Stimulated activated CD8-positive, alpha-beta memory T cell treated with anti-CD3 and anti-CD28 coated beads, Interleukin-7, amount 100 ng/mL, for 1 hour (primary cell): Measurements from ENCODE around the gene GNLY.
"Not testable (repeated sequence)": the region's sequence is repeated elsewhere in the genome, so short reads cannot be mapped to it uniquely, and the experiment has no call there.

ENCODE experiments used
- DNase-seq, 2 donors: peaks; one replicate each; pipeline ENCODE4 v3.0.0-alpha.2; 2020; ENCODE audit warnings: low read depth in 2 of 2

Gene GNLY

GRCh38 chr2:85663594-85664565 is 30.3 kb upstream of the GNLY start:
- DNase-seq = no peak

DNA sequence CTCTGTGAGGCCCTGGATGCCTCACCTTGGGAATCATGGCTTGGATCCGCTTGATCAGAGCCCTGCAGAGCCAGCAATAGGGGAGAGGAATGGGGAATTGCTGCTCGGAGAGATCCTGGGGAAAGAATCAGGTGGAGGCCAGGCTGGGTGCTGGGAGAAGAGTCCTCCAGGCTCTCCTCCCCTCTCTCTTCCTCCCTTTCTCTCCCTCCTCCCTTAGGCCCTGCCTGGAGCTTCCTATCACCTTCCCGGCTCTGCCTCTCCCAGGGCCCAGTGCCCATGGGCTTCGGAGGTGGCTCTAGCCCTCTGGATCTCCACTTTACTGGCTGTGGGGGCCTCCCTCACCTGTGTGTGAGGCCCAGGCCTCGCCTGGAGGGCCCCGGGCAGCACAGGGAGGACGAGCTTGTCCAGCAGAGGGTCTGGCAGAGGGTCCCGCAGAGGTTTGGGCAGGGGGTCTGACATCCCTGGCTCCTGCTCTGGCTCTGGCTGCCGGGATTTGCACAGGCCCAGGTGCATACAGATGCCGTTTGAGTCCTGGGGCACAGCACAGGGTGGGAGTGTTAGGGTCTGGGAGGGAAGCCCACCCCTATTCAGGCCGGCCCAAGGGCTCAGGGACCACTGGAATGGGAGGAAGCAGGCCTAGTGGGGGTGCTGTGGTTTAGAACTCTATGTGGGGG is 28.8 kb upstream of the GNLY start:
- no peak for DNase-seq

DNA sequence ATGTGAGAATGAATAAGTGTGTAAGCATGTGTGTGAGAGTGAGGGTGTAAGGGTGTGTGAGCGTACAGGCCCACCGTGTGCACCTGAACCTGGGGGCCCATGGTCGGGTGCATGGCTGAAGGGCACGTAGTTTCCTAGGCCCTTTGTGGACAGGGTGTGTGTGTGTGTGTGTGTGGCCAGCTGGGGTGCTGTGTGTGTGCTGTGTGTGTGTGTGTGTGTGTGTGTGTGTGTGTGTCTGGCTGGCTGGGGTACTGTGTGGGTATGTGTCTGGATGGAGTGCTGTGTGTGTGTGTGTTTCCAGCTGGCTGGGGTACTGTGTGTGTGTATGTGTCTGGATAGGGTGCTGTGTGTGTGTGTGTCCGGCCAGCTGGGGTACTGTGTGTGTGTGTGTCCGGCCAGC is 28.1 kb upstream of the GNLY start:
- DNase-seq = no peak

GRCh38 chr2:85666435-85667316 is 27.5 kb upstream of the GNLY start:
- no peak for DNase-seq

DNA sequence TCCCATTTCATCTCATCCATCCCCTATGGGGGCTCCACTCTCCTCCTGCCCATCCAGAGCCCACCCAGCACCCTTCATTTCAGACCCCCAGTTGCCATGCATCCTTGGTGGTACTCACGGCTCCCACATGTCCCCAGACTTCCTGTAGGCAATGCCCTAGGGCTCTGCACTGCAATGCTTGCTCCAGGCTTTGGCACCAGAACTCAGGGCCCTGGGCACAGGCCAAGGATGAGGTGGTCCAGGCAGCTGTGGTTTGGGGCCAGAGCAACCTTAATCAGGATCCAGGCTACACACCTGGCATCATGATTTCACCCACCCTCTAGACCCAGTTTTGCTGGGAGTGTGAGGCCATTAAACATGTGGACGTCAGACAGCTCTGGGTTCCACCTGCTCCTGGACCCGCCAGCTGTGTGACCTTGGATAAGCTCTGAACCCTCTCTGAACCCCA is 26.6 kb upstream of the GNLY start:
- no peak for DNase-seq

- no peak for DNase-seq
Measured at GRCh38 chr2:85668009-85668856, 25.9 kb upstream of the GNLY start, which contains the start of gene SFTPB. Gene SFTPB, minus strand, starts transcription at chr2:85668199. Its CDS starts 16 bp downstream, at chr2:85668183.

GRCh38 chr2:85668857-85669142 is 25.4 kb upstream of the GNLY start:
- no peak for DNase-seq

DNA sequence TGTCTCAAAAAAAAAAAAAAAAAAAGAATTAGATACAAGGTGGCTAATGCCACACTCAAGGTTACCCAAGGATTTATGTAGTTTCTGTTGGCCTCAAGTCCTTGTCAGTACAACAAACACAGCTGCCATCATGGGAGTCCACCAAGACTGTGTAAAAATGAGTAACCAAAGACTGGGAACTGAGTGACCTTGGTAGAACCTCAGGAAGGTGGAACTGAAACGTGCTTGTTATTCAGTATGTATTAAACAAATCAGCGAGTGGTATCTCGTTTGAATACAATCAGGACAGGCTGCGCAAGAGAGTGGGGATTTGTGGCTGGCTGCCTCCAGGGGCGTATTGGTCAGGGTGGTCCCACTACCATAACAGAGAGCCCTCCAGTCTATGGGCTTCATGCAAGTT is 24.6 kb upstream of the GNLY start:
- no peak for DNase-seq

DNA sequence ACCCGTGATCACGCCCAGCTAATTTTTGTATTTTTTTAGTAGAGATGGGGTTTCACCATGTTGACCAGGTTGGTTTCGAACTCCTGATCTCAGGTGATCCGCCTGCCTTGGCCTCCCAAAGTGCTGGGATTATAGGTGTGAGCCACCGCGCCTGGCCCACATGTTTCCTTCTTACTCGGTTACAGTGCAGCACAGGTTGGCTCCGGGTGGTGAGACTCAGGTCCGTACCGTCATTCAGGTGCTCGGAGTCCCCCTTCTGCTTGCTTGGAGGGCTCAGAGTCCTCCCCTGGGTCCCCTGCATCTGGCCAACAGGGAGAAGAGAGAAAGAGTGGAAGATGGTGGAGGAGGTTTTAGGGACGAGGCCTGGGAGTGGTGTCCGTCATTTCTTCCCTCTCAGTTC is 23.7 kb upstream of the GNLY start:
- not testable (repeated sequence) for DNase-seq

GRCh38 chr2:85672456-85672855 is 21.7 kb upstream of the GNLY start:
- DNase-seq = no peak

DNA sequence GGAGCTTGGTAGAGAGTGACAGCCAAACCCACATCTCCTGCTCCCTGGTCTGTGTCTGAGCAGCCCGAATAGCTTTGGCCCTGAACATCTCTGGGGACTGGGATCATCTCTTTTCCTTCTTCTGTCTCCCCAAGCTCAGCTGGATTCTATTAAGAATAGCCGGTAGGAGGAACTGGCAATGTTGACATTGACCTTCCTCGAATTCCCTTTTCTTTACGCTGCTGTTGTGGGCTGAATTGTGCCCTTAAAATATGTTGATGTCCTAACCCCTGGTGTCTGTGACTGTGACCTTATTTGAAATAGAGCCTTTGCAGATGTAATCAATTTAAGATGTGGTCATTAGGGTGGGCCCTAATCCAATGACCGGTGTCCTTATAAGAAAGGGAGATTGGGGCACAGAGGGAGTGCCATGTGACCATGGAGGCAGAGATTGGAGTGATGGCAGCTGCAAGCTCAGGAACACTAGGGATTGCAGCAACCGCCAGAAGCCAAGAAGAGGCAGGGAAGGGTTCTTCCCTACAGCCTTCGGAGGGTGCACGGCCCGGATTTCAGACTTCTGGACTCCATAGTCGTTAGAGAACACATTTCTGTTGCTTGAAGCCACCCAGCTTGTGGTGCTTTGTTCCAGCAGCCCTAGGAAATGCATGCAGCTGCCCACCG is 20.3 kb upstream of the GNLY start:
- DNase-seq = no peak

- no peak for DNase-seq
Measured at GRCh38 chr2:85674417-85674816, 19.7 kb upstream of the GNLY start.

DNA sequence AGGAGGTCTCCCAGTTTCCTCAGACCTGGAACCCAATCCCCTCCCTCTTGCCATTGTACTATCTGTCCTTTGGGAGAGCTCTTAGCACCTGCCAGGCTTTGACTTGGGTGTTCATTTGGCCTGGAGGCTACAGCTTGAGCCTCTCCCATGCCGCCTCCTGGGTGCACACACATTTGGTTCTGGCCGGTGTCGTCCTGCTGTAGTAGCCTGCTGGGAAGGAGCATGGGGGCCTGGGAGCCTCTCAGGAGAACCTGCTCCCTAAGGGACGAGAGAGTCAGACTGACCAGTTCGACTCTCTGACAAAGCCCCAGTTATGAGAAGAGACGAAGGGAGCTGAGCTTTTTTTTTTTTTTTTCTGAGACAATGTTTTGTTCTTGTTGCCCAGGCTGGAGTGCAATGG is 18.7 kb upstream of the GNLY start:
- DNase-seq = no peak

- no peak for DNase-seq
Measured at GRCh38 chr2:85675866-85676548, 18.2 kb upstream of the GNLY start.

DNA sequence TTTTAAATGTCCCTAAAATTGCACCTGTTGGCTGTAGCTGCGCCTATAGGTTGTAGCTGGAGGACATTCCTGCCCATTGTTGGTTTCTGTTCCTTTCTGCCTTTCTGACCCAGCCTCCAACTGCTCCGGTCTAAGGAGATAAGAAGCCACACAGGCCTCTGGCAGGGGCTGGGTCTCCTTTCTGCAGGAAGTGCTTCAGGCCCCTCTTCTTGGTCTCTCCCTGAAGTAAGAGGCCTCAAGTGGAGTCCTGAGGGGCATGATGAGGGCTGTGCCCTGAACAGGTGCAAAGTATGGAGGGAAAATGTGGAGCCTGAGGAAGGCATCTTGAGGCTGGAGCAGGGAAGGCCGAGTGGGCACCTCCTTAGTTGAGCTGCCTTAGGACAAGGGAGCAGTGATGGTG is 15.8 kb upstream of the GNLY start:
- no peak for DNase-seq

- DNase-seq = peak; percentile 48 to 55
Measured at GRCh38 chr2:85678794-85679672, 15.1 kb upstream of the GNLY start.

DNA sequence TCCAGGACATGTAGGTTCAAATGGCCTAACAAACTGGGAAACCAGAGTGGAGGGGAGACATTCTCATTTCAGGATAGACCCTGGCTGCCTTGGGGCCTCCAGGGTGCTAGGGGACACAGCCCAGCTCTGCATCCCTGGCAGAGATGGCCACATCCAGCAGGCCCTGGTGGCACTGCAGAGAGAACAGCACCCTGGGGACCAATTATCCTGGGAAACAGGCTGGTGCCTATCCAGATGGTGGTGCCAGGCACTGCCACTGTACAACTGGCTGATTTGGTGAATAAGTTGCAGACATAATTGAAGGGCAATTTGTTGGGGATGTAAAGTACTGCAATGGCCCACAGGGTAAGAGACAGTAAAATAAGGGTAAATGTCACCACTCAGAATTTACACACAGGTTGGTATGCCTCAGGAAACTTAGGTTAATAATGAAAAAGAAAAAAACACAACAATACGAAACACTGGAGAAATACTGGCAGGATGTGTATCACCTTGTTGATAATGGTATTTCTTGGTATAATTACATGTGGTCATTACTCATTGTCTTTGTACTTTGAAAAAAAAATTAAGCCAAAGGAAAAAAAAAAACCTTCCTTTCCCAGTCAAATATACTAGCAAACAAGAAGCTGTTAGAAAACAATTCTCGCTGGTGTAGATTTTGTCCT is 13.3 kb upstream of the GNLY start:
- DNase-seq = no peak

DNA sequence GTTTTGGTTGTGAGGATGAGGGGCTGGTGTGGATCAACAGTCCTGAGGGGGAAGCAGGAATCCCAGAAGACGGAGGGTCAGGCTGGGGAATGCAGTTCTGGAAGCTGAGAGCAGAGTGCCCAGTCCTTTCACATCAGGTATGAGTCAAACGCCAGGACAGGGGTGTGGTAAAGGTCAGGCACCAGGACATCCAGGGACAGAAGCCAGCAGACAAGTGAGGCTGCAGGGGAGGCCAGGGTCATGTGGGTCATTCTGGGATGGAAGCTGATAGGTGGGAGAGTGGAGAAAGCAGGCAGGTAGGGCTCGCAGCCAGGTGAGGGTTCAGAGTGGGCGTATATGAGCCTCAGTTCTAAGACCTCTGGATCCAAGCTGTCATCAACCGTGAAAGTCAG is 12.8 kb upstream of the GNLY start:
- no peak for DNase-seq

DNA sequence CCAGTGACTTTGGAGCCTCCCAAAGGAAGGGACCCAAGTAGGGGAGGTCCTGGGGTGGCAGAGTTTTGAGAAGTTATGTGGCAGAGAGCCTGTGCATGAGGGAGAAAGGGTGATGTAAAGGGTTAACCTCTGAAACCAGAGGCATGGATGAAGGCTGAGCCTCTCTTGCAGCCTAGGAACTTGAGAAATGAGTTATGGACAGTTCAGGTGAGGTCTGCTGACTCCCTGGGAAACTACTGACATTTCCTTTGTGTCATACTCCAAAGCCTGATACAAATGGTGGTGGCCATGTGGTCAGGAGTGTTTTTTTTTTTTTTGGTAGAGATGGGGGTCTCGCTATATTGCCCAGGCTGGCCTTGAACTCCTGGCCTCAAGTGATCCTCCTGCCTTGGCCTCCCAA is 12.4 kb upstream of the GNLY start:
- no peak for DNase-seq
